Transverse colon (tissue), 4 donors: ENCODE results near the gene ASB9. TPM values are rescaled to one million over a fixed set of nuclear protein-coding genes. Genes with fewer than 3 reads are reported as not detected.

ENCODE experiments used
- DNase-seq: peaks from one replicate; pipeline ENCODE4 v3.0.0-alpha.2; 2019
- H3K27ac ChIP-seq, 4 donors: fragments of 200-600 bp; sonication (generic); 2 replicates each; pipeline ENCODE4 v1.5.1; 2016 to 2018; ENCODE audit warnings: inconsistent platforms in 4 of 4
- H3K27me3 ChIP-seq: fragments of 200-600 bp; sonication (generic); 2 replicates; pipeline ENCODE4 v1.5.1; 2017; ENCODE audit warnings: inconsistent platforms
- H3K36me3 ChIP-seq, 4 donors: fragments of 200-600 bp; sonication (generic); 2 replicates each; pipeline ENCODE4 v1.5.1; 2017 to 2019; ENCODE audit warnings: inconsistent platforms in 4 of 4
- H3K4me1 ChIP-seq, 4 donors: fragments of 200-600 bp; sonication (generic); 2 replicates each; pipeline ENCODE4 v1.5.1; 2017 to 2020; ENCODE audit warnings: inconsistent platforms in 4 of 4
- H3K4me3 ChIP-seq, 4 donors: fragments of 200-600 bp; sonication (generic); 1 replicate in 1 of 4; 2 replicates in 3 of 4; pipeline versions ENCODE4 v1.5.1 to v1.6.1; 2017 to 2019; ENCODE audit warnings: inconsistent platforms in 4 of 4
- H3K9me3 ChIP-seq, 2 donors: fragments of 200-600 bp; sonication (generic); 2 replicates each; pipeline ENCODE4 v1.5.1; 2017 to 2019; ENCODE audit warnings: inconsistent platforms in 2 of 2
- CTCF ChIP-seq, 5 experiments: fragments of 200-600 bp in 3 of 5; fragments of 450-650 bp in 2 of 5; sonication (generic) in 3 of 5; IDR thresholded peaks; 1 replicate in 2 of 5; 2 replicates in 3 of 5; pipeline ENCODE4 v1.5.1; 2016 to 2017; ENCODE audit warnings: antibody characterized with exemption in 5 of 5, inconsistent platforms in 3 of 5, mild to moderate bottlenecking in 2 of 5, moderate library complexity in 1 of 5
- EP300 ChIP-seq: sonication (generic); formaldehyde crosslinking; IDR thresholded peaks from one replicate; pipeline ENCODE4 v1.6.1; 2017; ENCODE audit warnings: antibody characterized with exemption, low read depth
- POLR2A ChIP-seq: fragments of 450-650 bp; IDR thresholded peaks from one replicate; pipeline ENCODE4 v1.6.1; 2016; ENCODE audit warnings: antibody characterized with exemption, mild to moderate bottlenecking, moderate library complexity
- POLR2AphosphoS5 ChIP-seq, 3 donors: sonication (generic); formaldehyde crosslinking; IDR thresholded peaks; one replicate each; pipeline ENCODE4 v1.6.1; 2016; ENCODE audit warnings: antibody characterized with exemption in 3 of 3
- WGBS, 2 donors: methylation state at CpG; one replicate each; pipeline ENCODE4 v1.1.5; 2018; ENCODE audit warnings: low coverage in 1 of 2; 5-methylcytosine and 5-hydroxymethylcytosine counted together
- in situ Hi-C, 4 donors: fragments of 200-750 bp; cut with MboI; loops; one replicate each; pipeline versions ENCODE4 v1.15.0 to v1.15.1; 2017; ENCODE audit warnings: low sequenced_read_pairs in 3 of 4, low pct_ligation_motif_present in 1 of 4, low pct_unique_long_range_greater_than_20kb in 1 of 4
- intact Hi-C: fragments of 100-400 bp; cut with DNase I; formaldehyde crosslinking; loops from one replicate; pipeline ENCODE4 v1.15.1; 2023; ENCODE audit warnings: low total_unique reads
- total RNA-seq, 4 donors: library from RNA; depleted of rRNA; stranded (reverse); fragments of >200 nt; gene quantifications; one replicate each; pipeline ENCODE4 v1.1.0, GENCODE V29; 2016

Gene ASB9
- total RNA-seq, 4 donors from 2014 or later = 1.8 to 3.0 (median 2.5) TPM; not detected in 1

- H3K27ac ChIP-seq = no peak overlapping the region
- no peaks in the 10 kb centered on the region for H3K27me3 ChIP-seq
- no peaks in the 10 kb centered on the region for H3K36me3 ChIP-seq
- no peak for TF ChIP-seq EP300
- no peak for TF ChIP-seq CTCF (IDR thresholded peaks at IDR 0.05)
- no peak for TF ChIP-seq POLR2A
- TF ChIP-seq POLR2AphosphoS5 (IDR thresholded peaks at IDR 0.05) = no peak
- DNase-seq = no peak
- no peaks in the 10 kb centered on the region for H3K4me1 ChIP-seq
- 57% methylated on average over 3 of the region's 3 CpGs; no CpG with 5 or more reads in 1 of the 2 donors for WGBS, 2 donors
- intact Hi-C loops = no loop called here
- no peak overlapping the region for H3K4me3 ChIP-seq
- in situ Hi-C loops = no loop called here
- H3K9me3 ChIP-seq = no peaks in the 10 kb centered on the region
These were observed 75.7 kb downstream of the ASB9 start for GRCh38 chrX:15194146-15194545.

Other genes with a start within 250 kb of the ASB9 start
- 1 to 10 TPM in 1 of 4 donors, under 1 TPM in 1, not detected in 2; 0.32 to 1.1 TPM for gene ASB11, start 45.6 kb upstream of the ASB9 start, total RNA-seq
- 10 to 100 TPM in 3 of 4 donors, 1 to 10 TPM in 1; 6.6 to 53.9 (median 12.7) TPM for gene PIGA, start 65.4 kb upstream of the ASB9 start, total RNA-seq
- gene VEGFD, start 114.3 kb upstream of the ASB9 start, total RNA-seq = 1 to 10 TPM in 1 of 4 donors, under 1 TPM in 1, not detected in 2; 0.95 to 3.0 TPM
- gene PIR, start 223.2 kb upstream of the ASB9 start, total RNA-seq = 10 to 100 TPM in 2 of 4 donors, 1 to 10 TPM in 1, not detected in 1; 10.0 to 85.8 (median 11.6) TPM
- 1 to 10 TPM; 1.1 to 5.9 (median 3.4) TPM for gene BMX, start 230.7 kb upstream of the ASB9 start, total RNA-seq